Natural killer cell (primary cell): Measurements from ENCODE around the gene CRACR2A. TPM values are rescaled to one million over a fixed set of nuclear protein-coding genes. Genes with fewer than 3 reads are reported as not detected.
A peak's percentile ranks its signal among the peaks of the same experiment; 100 is the strongest.

Source experiments
- ATAC-seq, 3 donors: fragments of 150-1000 bp in 2 of 3; fragments of 200-7000 bp in 1 of 3; cut with Tn5 transposase; 1 replicate in 1 of 3; 2 replicates in 2 of 3; pipeline ENCODE4 v1.10.0; 2021; ENCODE audit warnings: mild to moderate bottlenecking in 2 of 3, moderate library complexity in 2 of 3
- DNase-seq, 2 donors: peaks; one replicate each; pipeline versions ENCODE4 v3.0.0 to v3.0.0-alpha.2; 2013 to 2021; ENCODE audit warnings: mixed read lengths in 1 of 2
- H3K27ac ChIP-seq: one replicate; pipeline ENCODE4 v1.5.1; 2013; ENCODE audit warnings: mild to moderate bottlenecking, low read length
- H3K27me3 ChIP-seq: one replicate; pipeline ENCODE4 v1.6.1; 2013; ENCODE audit warnings: low read length; ENCODE audit not compliant: control insufficient read depth, insufficient read depth
- H3K36me3 ChIP-seq: one replicate; pipeline ENCODE4 v1.6.1; 2013; ENCODE audit warnings: low read length; ENCODE audit not compliant: control insufficient read depth, insufficient read depth
- H3K4me1 ChIP-seq: one replicate; pipeline ENCODE4 v1.6.1; 2013; ENCODE audit warnings: low read length; ENCODE audit not compliant: control insufficient read depth, insufficient read depth
- H3K4me3 ChIP-seq: one replicate; pipeline ENCODE4 v1.5.1; 2013; ENCODE audit warnings: low read length
- H3K9me3 ChIP-seq: one replicate; pipeline ENCODE4 v1.6.1; 2013; ENCODE audit warnings: low read length; ENCODE audit not compliant: control insufficient read depth, insufficient read depth
- H3K27ac Mint-ChIP-seq, 2 donors: one replicate each; pipeline ENCODE4 v1.8.0; 2022; ENCODE audit warnings: mild to moderate bottlenecking in 2 of 2, mixed read lengths in 2 of 2, moderate library complexity in 1 of 2
- H3K27me3 Mint-ChIP-seq, 2 donors: one replicate each; pipeline ENCODE4 v1.8.0; 2022; ENCODE audit warnings: low read depth in 2 of 2, mixed read lengths in 2 of 2
- H3K36me3 Mint-ChIP-seq: one replicate; pipeline ENCODE4 v1.8.0; 2022; ENCODE audit warnings: mixed read lengths
- H3K4me1 Mint-ChIP-seq, 2 donors: one replicate each; pipeline ENCODE4 v1.8.0; 2022; ENCODE audit warnings: mixed read lengths in 2 of 2
- H3K4me3 Mint-ChIP-seq: one replicate; pipeline ENCODE4 v1.8.0; 2022; ENCODE audit warnings: mild to moderate bottlenecking, moderate library complexity, mixed read lengths
- H3K9me3 Mint-ChIP-seq, 2 donors: one replicate each; pipeline ENCODE4 v1.8.0; 2022; ENCODE audit warnings: mixed read lengths in 2 of 2
- CTCF ChIP-seq: fragments of 200-600 bp; IDR thresholded peaks from one replicate; pipeline ENCODE4 v1.8.0; 2022; ENCODE audit warnings: antibody characterized with exemption
- WGBS: methylation state at CpG from one replicate; pipeline ENCODE4 v1.1.7; 2013; ENCODE audit warnings: missing lambda C conversion rate; ENCODE audit not compliant: insufficient coverage; 5-methylcytosine and 5-hydroxymethylcytosine counted together
- intact Hi-C: fragments of 100-400 bp; cut with micrococcal nuclease; formaldehyde crosslinking; loops from one replicate; pipeline ENCODE4 v1.14.2; 2022
- total RNA-seq, 4 donors: library from RNA; stranded (reverse); fragments of 120-200 nt in 1 of 4; gene quantifications; one replicate each; pipeline versions ENCODE4 v1.2.3 to v1.2.4, GENCODE V29; 2013 to 2022

Gene CRACR2A
- total RNA-seq, 3 donors from 2014 or later (not counting 1 experiment from before 2014, with no cell fraction given), result 59.8 to 94.4 (median 80.5) TPM

- H3K36me3 ChIP-seq, result no peaks in the 10 kb centered on the region
- intact Hi-C loops, result no loop called here
- H3K4me1 ChIP-seq, result no peaks in the 10 kb centered on the region
- no peaks in the 10 kb centered on the region for H3K27me3 Mint-ChIP-seq
- H3K36me3 Mint-ChIP-seq, result peaks cover 21% of the 10 kb centered on the region
- H3K27me3 ChIP-seq, result no peaks in the 10 kb centered on the region
- H3K27ac ChIP-seq, result no peak overlapping the region
- 91% methylated on average over 2 of the region's 2 CpGs for WGBS
- no peak for ATAC-seq
- TF ChIP-seq CTCF, result no peak
- H3K27ac Mint-ChIP-seq, result no peak overlapping the region
- H3K4me3 Mint-ChIP-seq, result no peak overlapping the region
- H3K9me3 Mint-ChIP-seq, result no peaks in the 10 kb centered on the region
- no peak for DNase-seq
- no peaks in the 10 kb centered on the region for H3K9me3 ChIP-seq
- no peak overlapping the region for H3K4me3 ChIP-seq
- H3K4me1 Mint-ChIP-seq, result no peaks in the 10 kb centered on the region
Observed at GRCh38 chr12:3790642-3791041, 37.7 kb upstream of the CRACR2A start.

GRCh38 chr12:3789838-3790237 is 36.9 kb upstream of the CRACR2A start:
- Mint-ChIP-seq H3K27me3 (no peaks in the 10 kb centered on the region), H3K27ac (no peak overlapping the region), H3K9me3 (no peaks in the 10 kb centered on the region), H3K36me3 (peaks cover 21% of the 10 kb centered on the region), H3K4me1 (no peaks in the 10 kb centered on the region), H3K4me3 (no peak overlapping the region)
- intact Hi-C loops, result no loop called here
- Histone ChIP-seq H3K4me3 (no peak overlapping the region), H3K27me3 (no peaks in the 10 kb centered on the region), H3K9me3 (no peaks in the 10 kb centered on the region), H3K4me1 (no peaks in the 10 kb centered on the region), H3K36me3 (no peaks in the 10 kb centered on the region), H3K27ac (no peak overlapping the region)
- no peak for DNase-seq
- no peak for ATAC-seq
- WGBS, result 93% methylated on average over 1 of the region's 1 CpG
- TF ChIP-seq CTCF, result no peak

- ATAC-seq, result peak in 2 of 3 donors; percentile 55 to 66
- H3K4me3 Mint-ChIP-seq, result no peak overlapping the region
- H3K4me1 Mint-ChIP-seq, result no peaks in the 10 kb centered on the region
Observed at GRCh38 chr12:3777206-3777809, 24.4 kb upstream of the CRACR2A start.

More at GRCh38 chr12:3777206-3777809, 24.4 kb upstream of the CRACR2A start:
- no peaks in the 10 kb centered on the region for H3K4me1 ChIP-seq
- Mint-ChIP-seq H3K27ac (no peak overlapping the region), H3K27me3 (peaks cover 0 to 2% of the 10 kb centered on the region in 2 donors), H3K36me3 (no peaks in the 10 kb centered on the region), H3K9me3 (no peaks in the 10 kb centered on the region)
- 73% methylated on average over 3 of the region's 3 CpGs for WGBS
- peak; percentile 70 for TF ChIP-seq CTCF
- no peaks in the 10 kb centered on the region for H3K27me3 ChIP-seq
- no peaks in the 10 kb centered on the region for H3K36me3 ChIP-seq
- peak in 1 of 2 donors; percentile 68 for DNase-seq
- no peaks in the 10 kb centered on the region for H3K9me3 ChIP-seq
- intact Hi-C loops, result loop anchor here (1.0 kb wide), 2 partner anchors 122 to 477 kb away; no protein-coding TSS in a partner anchor
- H3K27ac ChIP-seq, result no peak overlapping the region
- no peak overlapping the region for H3K4me3 ChIP-seq
